ENCODE measurements around the gene HOXC11. TPM values are rescaled to one million over a fixed set of nuclear protein-coding genes. Genes with fewer than 3 reads are reported as not detected.

Gene HOXC11
- total and polyA plus RNA-seq, 10 of the 15 experiments (the other 5 are each of a cell fraction or from before 2014, with no cell fraction given), result not detected

DNA sequence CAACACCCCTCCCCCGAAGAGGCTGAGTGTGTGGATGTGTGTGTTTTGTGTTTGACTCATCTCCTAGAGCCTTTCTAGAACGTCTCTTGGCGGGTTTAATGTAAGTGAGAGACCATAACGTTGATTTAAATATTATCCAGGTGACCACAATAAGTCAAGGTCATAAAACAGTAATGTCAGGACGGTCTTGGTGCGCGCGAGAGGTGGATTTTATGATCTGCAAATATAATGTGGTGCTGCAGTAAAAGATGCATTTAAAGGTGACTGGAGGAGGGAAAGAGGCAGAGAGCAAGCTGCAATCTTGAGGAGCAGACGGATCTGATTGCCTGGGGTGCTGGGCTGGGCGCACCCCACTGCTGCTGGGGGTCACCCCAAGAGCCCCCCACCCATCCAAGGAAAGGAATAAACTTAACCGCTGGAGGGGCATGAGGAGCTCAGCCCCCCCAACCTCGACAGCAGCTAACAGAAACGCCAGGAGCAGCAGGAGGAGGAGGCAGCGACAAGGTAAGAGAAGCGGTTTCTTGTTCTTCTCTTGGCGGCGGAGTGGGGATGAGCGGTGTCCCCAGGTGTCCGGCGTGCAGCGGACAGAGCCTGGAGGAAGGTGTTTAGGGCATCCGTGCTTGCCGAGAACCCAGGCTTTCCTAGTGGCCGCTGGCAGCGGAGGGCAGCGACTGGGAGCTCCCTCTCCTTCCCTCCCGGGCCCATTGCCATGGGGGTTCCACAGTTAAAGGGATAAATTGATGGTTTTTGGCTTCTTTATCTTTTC, 17.6 kb downstream of the HOXC11 start:
- Histone ChIP-seq H3K36me3 (ENCODE audit: control insufficient read depth in 2 of 2, insufficient read depth in 2 of 2, low read length in 1 of 2) (no peaks in the 10 kb centered on the region), H3K4me3 (no peak overlapping the region), H4K20me1 (ENCODE audit: control insufficient read depth, insufficient read depth) (peaks cover 3% of the 10 kb centered on the region; the same call in 1 of the 2 replicates), H3K79me2 (ENCODE audit: control insufficient read depth, insufficient read depth, low read length) (no peaks in the 10 kb centered on the region), H3K9me3 (replicated peaks; ENCODE audit: control insufficient read depth, insufficient read depth, low read length) (no peaks in the 10 kb centered on the region), H3K4me2 (ENCODE audit: control insufficient read depth, insufficient read depth) (no peak overlapping the region), H3K9ac (ENCODE audit: control insufficient read depth, insufficient read depth, low read length) (no peak overlapping the region), H3K4me1 (ENCODE audit: control insufficient read depth, insufficient read depth, low read length) (peaks cover 14% of the 10 kb centered on the region), H3K27ac (ENCODE audit: control insufficient read depth, insufficient read depth) (no peak overlapping the region), H2AFZ (ENCODE audit: control insufficient read depth, low read depth, low read length) (no peak overlapping the region), H3K27me3 (replicated peaks in 1 of 2; ENCODE audit: control insufficient read depth in 2 of 2, insufficient read depth in 2 of 2, low read length in 1 of 2) (peaks cover 34 to 59% of the 10 kb centered on the region in 2 experiments)
- DNase-seq (ENCODE audit: low read depth, low spot score) (no peak), FAIRE-seq (no peak), ATAC-seq (no peak)
- ChIA-PET SMC1A (ENCODE audit: uncharacterized antibody, unreplicated experiment) (interaction anchor here (0.6 to 1.5 kb wide), 3 partner anchors 9 to 234 kb away, joined by 3 to 4 read pairs (median 3); no protein-coding TSS in a partner anchor), CTCF (interaction anchor here (0.6 to 2.8 kb wide), 10 partner anchors 13 to 248 kb away, joined by 3 to 10 read pairs (median 4); no protein-coding TSS in a partner anchor), RAD21 (ENCODE audit: unreplicated experiment) (interaction anchor here (0.6 to 2.1 kb wide), 7 partner anchors 10 to 381 kb away, joined by 3 to 7 read pairs (median 4); partner anchors contain the start of gene HOXC9), POLR2A (interaction anchor here (0.7 kb wide), 1 partner anchor 9 kb away, joined by 5 read pairs; the partner anchor contains the start of gene HOXC9)
- in situ Hi-C loops (cut with MboI), result no loop called here
- 8% methylated on average over 27 of the region's 27 CpGs for WGBS (ENCODE audit: insufficient coverage, insufficient replicate concordance, low lambda C conversion rate, missing lambda C conversion rate)
- no peak for TF ChIP-seq NR2C1 (IDR thresholded peaks at IDR 0.05)
- TF ChIP-seq JUND (IDR thresholded peaks at IDR 0.05; ENCODE audit: low read depth, low read length), result no peak
- no TSS peak for BruUV-seq (replicated peaks)
- intact Hi-C loops (cut with micrococcal nuclease; ENCODE audit: unreplicated experiment), result no loop called here

DNA sequence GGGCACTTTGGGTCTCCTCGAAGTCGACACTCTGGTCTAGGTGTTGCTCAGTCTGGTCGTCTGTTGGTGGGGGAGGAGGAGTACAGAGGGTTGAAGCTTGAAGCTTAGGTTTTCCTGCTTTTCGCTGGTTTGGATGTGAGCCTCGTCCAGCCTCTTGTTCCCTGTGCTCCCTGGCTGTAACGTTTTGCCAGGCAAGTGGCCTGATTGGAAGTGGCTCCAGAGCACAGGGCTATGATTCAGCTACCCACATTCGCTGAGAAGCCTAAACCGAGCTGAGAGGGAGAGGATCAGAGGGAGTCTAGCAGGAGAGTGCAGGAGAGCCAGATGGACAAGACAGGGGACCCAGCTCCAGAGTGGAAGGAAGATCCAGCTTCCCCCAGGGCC, 18.1 kb downstream of the HOXC11 start:
- ATAC-seq (no peak), FAIRE-seq (no peak), DNase-seq (ENCODE audit: low read depth, low spot score) (no peak)
- Histone ChIP-seq H3K27ac (ENCODE audit: control insufficient read depth, insufficient read depth) (no peak overlapping the region), H3K9ac (ENCODE audit: control insufficient read depth, insufficient read depth, low read length) (no peak overlapping the region), H3K27me3 (replicated peaks in 1 of 2; ENCODE audit: control insufficient read depth in 2 of 2, insufficient read depth in 2 of 2, low read length in 1 of 2) (peaks cover 29 to 57% of the 10 kb centered on the region in 2 experiments), H3K4me3 (no peak overlapping the region), H3K79me2 (ENCODE audit: control insufficient read depth, insufficient read depth, low read length) (no peaks in the 10 kb centered on the region), H4K20me1 (ENCODE audit: control insufficient read depth, insufficient read depth) (peaks cover 3% of the 10 kb centered on the region; the same call in 1 of the 2 replicates), H2AFZ (ENCODE audit: control insufficient read depth, low read depth, low read length) (no peak overlapping the region), H3K36me3 (ENCODE audit: control insufficient read depth in 2 of 2, insufficient read depth in 2 of 2, low read length in 1 of 2) (no peaks in the 10 kb centered on the region), H3K4me2 (ENCODE audit: control insufficient read depth, insufficient read depth) (no peak overlapping the region), H3K9me3 (replicated peaks; ENCODE audit: control insufficient read depth, insufficient read depth, low read length) (no peaks in the 10 kb centered on the region), H3K4me1 (ENCODE audit: control insufficient read depth, insufficient read depth, low read length) (peaks cover 13% of the 10 kb centered on the region)
- BruUV-seq (replicated peaks), result no TSS peak
- RAD21 ChIA-PET (ENCODE audit: unreplicated experiment), result interaction anchor here (0.6 to 2.1 kb wide), 7 partner anchors 9 to 380 kb away, joined by 3 to 7 read pairs (median 4); partner anchors contain the start of gene HOXC9
- intact Hi-C loops (cut with micrococcal nuclease; ENCODE audit: unreplicated experiment), result no loop called here
- WGBS (ENCODE audit: insufficient coverage, insufficient replicate concordance, low lambda C conversion rate, missing lambda C conversion rate), result under 1% methylated on average over 8 of the region's 8 CpGs
- CTCF ChIA-PET, result interaction anchor here (0.6 to 2.8 kb wide), 12 partner anchors 13 to 248 kb away, joined by 3 to 10 read pairs (median 4); no protein-coding TSS in a partner anchor
- TF ChIP-seq SPI1 (IDR thresholded peaks at IDR 0.05; ENCODE audit: borderline replicate concordance, insufficient read depth, low read depth, low read length) (no peak), TCF7 (IDR thresholded peaks at IDR 0.05; ENCODE audit: borderline replicate concordance) (no peak), MEF2B (IDR thresholded peaks at IDR 0.05; ENCODE audit: partially characterized antibody, poor library complexity, severe bottlenecking) (no peak)
- SMC1A ChIA-PET (ENCODE audit: uncharacterized antibody, unreplicated experiment), result interaction anchor here (0.6 to 1.5 kb wide), 4 partner anchors 10 to 234 kb away, joined by 3 to 5 read pairs (median 4); no protein-coding TSS in a partner anchor
- POLR2A ChIA-PET, result interaction anchor here (0.7 kb wide), 1 partner anchor 9 kb away, joined by 5 read pairs; the partner anchor contains the start of gene HOXC9
- in situ Hi-C loops (cut with MboI), result no loop called here

All from GM12878 (cell line).